HG02610 (cell line): ENCODE results near the gene KLF11.
"Not testable (repeated sequence)": the region's sequence is repeated elsewhere in the genome, so short reads cannot be mapped to it uniquely, and the experiment has no call there.

Experiments used
- ATAC-seq: cut with Tn5 transposase; IDR thresholded peaks from one replicate; pipeline ENCODE4 v1.9.1; 2021; ENCODE audit warnings: mild to moderate bottlenecking, moderate library complexity; ENCODE audit not compliant: unreplicated experiment

KLF11 gene

GRCh38 chr2:10022966-10023662 lies 20.2 kb upstream of the KLF11 start:
- ATAC-seq = no peak

GRCh38 chr2:10026940-10027569 lies 16.3 kb upstream of the KLF11 start:
- no peak for ATAC-seq

GRCh38 chr2:10027660-10028330 lies 15.6 kb upstream of the KLF11 start:
- ATAC-seq = no peak

GRCh38 chr2:10028407-10028987 lies 14.9 kb upstream of the KLF11 start:
- no peak for ATAC-seq

GRCh38 chr2:10028988-10029874 lies 14.1 kb upstream of the KLF11 start:
- peak; percentile 92 for ATAC-seq

GRCh38 chr2:10029875-10030223 lies 13.5 kb upstream of the KLF11 start:
- ATAC-seq = no peak

- no peak for ATAC-seq
These were observed 13.0 kb upstream of the KLF11 start for GRCh38 chr2:10030311-10030736.

- not testable (repeated sequence) for ATAC-seq
These were observed 12.6 kb upstream of the KLF11 start for GRCh38 chr2:10030798-10031197.

GRCh38 chr2:10031886-10032745 lies 11.2 kb upstream of the KLF11 start:
- no peak for ATAC-seq

- no peak for ATAC-seq
These were observed 10.6 kb upstream of the KLF11 start for GRCh38 chr2:10032746-10033105.

- no peak for ATAC-seq
These were observed 9.9 kb upstream of the KLF11 start for GRCh38 chr2:10033251-10034006.

- no peak for ATAC-seq
These were observed 8.9 kb upstream of the KLF11 start for GRCh38 chr2:10034333-10035052.

- no peak for ATAC-seq
These were observed 8.3 kb upstream of the KLF11 start for GRCh38 chr2:10035053-10035422.

GRCh38 chr2:10035633-10036032 lies 7.7 kb upstream of the KLF11 start:
- ATAC-seq = no peak

GRCh38 chr2:10036095-10036884 lies 7.1 kb upstream of the KLF11 start:
- no peak for ATAC-seq

- no peak for ATAC-seq
These were observed 5.2 kb upstream of the KLF11 start for GRCh38 chr2:10038123-10038522.

- ATAC-seq = no peak
These were observed 4.6 kb upstream of the KLF11 start for GRCh38 chr2:10038716-10039115.
